SK-N-SH treated with all-trans-retinoic acid at 6 μM for 48 hours (cell line): ENCODE measurements around the gene CMTR1.

Experiments used
- BACH2 ChIP-seq: fragments of 250-450 bp; sonication (Bioruptor Pico); IDR thresholded peaks from 2 replicates; pipeline ENCODE4 v1.9.0; 2021; ENCODE audit warnings: mild to moderate bottlenecking, borderline replicate concordance
- CREB5 ChIP-seq: fragments of 250-450 bp; sonication (Bioruptor Pico); IDR thresholded peaks from 2 replicates; pipeline ENCODE4 v1.5.1; 2020; ENCODE audit warnings: low read depth, mild to moderate bottlenecking, moderate library complexity
- PATZ1 ChIP-seq: fragments of 250-450 bp; sonication (Bioruptor Pico); IDR thresholded peaks from 2 replicates; pipeline ENCODE4 v1.8.0; 2020; ENCODE audit warnings: mild to moderate bottlenecking, moderate library complexity, borderline replicate concordance
- ZC3H10 ChIP-seq: fragments of 250-450 bp; sonication (Bioruptor Pico); IDR thresholded peaks from 2 replicates; pipeline ENCODE4 v1.5.1; 2021; ENCODE audit warnings: mild to moderate bottlenecking, moderate library complexity
- ZFP3 ChIP-seq: fragments of 250-450 bp; sonication (Bioruptor Pico); IDR thresholded peaks from 2 replicates; pipeline ENCODE4 v1.5.0; 2020; ENCODE audit warnings: mild to moderate bottlenecking, moderate library complexity
- ZNF8 ChIP-seq: fragments of 450-650 bp; formaldehyde crosslinking; IDR thresholded peaks from 2 replicates; pipeline ENCODE4 v1.5.0; 2020; ENCODE audit warnings: mild to moderate bottlenecking, moderate library complexity

DNA sequence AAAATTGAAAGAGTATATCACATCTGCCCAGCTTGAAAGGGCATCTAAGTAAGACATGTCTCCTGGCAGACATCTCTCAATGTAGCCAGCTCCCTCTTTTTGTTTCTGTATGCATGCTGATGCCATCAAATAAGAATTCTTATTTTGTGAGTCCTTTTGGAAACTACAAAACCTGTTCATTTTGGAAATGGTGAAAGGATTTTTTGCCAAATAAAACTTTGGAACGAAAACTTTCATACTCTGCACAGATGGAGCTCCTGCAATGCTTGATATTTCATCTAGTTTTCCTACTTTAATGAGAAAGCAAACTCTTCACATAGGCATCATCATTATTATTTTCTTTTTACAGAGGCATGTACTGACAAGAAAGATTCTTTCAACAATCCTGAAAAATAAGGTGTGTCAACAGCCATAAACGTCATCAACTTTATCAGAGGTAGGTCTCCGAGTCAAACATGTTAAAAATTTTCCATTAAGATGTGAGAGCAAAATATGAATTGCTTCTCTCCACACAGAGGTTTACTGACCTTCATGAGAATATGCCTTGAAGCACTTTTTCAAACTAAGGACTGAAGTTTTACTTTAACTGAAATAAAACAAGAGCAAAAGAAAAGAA, 26.2 kb upstream of the CMTR1 start:
- TF ChIP-seq BACH2 (CRISPR knock-in tag): no peak
- no peak for TF ChIP-seq ZFP3 (CRISPR knock-in tag)
- no peak for TF ChIP-seq ZC3H10
- no peak for TF ChIP-seq PATZ1
- no peak for TF ChIP-seq ZNF8
- no peak for TF ChIP-seq CREB5 (CRISPR knock-in tag)
